Small intestine (tissue), 7 donors: ENCODE results near the gene FAM234B. TPM values are rescaled to one million over a fixed set of nuclear protein-coding genes. Genes with fewer than 3 reads are reported as not detected.

Experiments
- DNase-seq, 2 donors: peaks; one replicate each; pipeline versions ENCODE4 v3.0.0 to v3.0.0-alpha.2; 2013
- FAIRE-seq: peaks from 2 replicates; lab custom pipeline; 2012; peaks lifted over from hg19 to GRCh38; lab: Jason Lieb, UNC
- H3K27ac ChIP-seq, 3 donors: one replicate each; pipeline ENCODE4 v1.5.1; 2013; ENCODE audit warnings: low read length in 2 of 3, mild to moderate bottlenecking in 2 of 3, control low read depth in 1 of 3, inconsistent platforms in 1 of 3, low read depth in 1 of 3, moderate library complexity in 1 of 3
- H3K27me3 ChIP-seq, 3 donors: one replicate each; pipeline ENCODE4 v1.6.1; 2013; ENCODE audit warnings: low read length in 3 of 3, inconsistent platforms in 1 of 3; ENCODE audit not compliant: control insufficient read depth in 3 of 3, insufficient read depth in 3 of 3
- H3K36me3 ChIP-seq, 3 donors: one replicate each; pipeline ENCODE4 v1.6.1; 2013; ENCODE audit warnings: low read length in 3 of 3, inconsistent platforms in 1 of 3, low read depth in 1 of 3, mild to moderate bottlenecking in 1 of 3, moderate library complexity in 1 of 3; ENCODE audit not compliant: control insufficient read depth in 3 of 3, insufficient read depth in 2 of 3
- H3K4me1 ChIP-seq, 3 donors: one replicate each; pipeline ENCODE4 v1.6.1; 2013; ENCODE audit warnings: low read length in 2 of 3, inconsistent platforms in 1 of 3, low read depth in 1 of 3, mild to moderate bottlenecking in 1 of 3, moderate library complexity in 1 of 3; ENCODE audit not compliant: control insufficient read depth in 3 of 3, insufficient read depth in 2 of 3
- H3K4me3 ChIP-seq, 3 donors: one replicate each; pipeline ENCODE4 v1.5.1; 2013; ENCODE audit warnings: low read length in 3 of 3, control low read depth in 1 of 3, inconsistent platforms in 1 of 3, low read depth in 1 of 3, mild to moderate bottlenecking in 1 of 3, moderate library complexity in 1 of 3
- H3K9me3 ChIP-seq, 2 donors: one replicate each; pipeline ENCODE4 v1.6.1; 2013; ENCODE audit warnings: low read depth in 1 of 2, low read length in 1 of 2; ENCODE audit not compliant: control insufficient read depth in 2 of 2, insufficient read depth in 1 of 2
- WGBS, 3 donors: extraction: QIAGEN DNeasy Blood & Tissue Kit; methylation state at CpG; one replicate each; pipeline ENCODE4 v1.1.7; 2013; 5-methylcytosine and 5-hydroxymethylcytosine counted together
- polyA plus RNA-seq, 4 donors: library from polyadenylated mRNA; stranded (reverse) in 3 of 4; unstranded in 1 of 4; fragments of 200-250 nt in 3 of 4; fragments of 120-200 nt in 1 of 4; gene quantifications; one replicate each; pipeline versions ENCODE4 v1.2.1 to v1.2.3, GENCODE V29; 2013
- donor health status: healthy with polysubstance abuse.
- donor health status: control.
- donor health status: control.
- donor health status: Bipolar disorder and iron deficiency.
- donor health status: healthy.

The FAM234B gene
- polyA plus RNA-seq, 4 donors = 0.45 to 7.8 (median 1.4) TPM

DNA sequence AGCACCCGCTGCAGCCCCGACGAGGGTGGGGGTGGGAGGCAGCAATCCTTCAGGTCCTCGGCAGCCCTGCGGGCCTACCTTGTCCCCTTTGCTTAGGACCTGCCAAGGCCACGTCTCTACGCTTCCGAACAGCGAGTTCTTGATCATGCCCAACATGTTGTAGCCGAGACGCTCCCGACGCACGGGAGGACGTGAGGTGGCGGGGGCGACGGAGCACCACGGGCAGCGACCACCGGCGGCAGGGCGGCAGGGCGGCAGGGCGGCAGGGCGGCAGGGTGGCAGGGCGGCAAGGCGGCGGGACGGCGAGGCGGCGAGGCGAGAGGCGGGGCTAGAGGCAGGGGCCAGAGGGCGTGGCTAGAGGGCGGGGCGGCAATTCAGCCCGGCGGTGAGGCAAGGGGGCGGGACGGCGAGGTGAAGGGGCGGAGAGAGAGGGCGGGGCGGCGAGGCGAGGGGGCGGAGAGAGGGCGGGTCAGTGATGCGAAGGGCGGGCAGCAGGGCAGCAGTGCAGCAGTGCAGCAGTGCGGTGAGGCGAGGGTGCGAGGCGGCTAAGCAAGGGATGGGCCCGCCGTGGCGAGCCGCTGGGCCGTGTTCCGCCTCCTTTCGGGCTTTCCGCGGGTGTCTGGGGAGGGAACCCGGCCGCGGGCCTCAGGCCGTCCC lies 44.1 kb upstream of the FAM234B start, which contains the start of gene HEBP1:
TSS of gene HEBP1 (minus strand) at position 307 of the 657 bp plus-strand sequence. CDS start at position 156, 151 bp downstream.
- H3K4me1 ChIP-seq = peaks cover 6 to 15% (median 6%) of the 10 kb centered on the region in 3 donors
- H3K27ac ChIP-seq = peak within 1 kb of the TSS; percentile 89 to 94 (median 91)
- H3K9me3 ChIP-seq = no peaks in the 10 kb centered on the region
- peaks cover 0 to 14% (median 0%) of the 10 kb centered on the region in 3 donors for H3K36me3 ChIP-seq
- no peaks in the 10 kb centered on the region for H3K27me3 ChIP-seq
- H3K4me3 ChIP-seq = peak within 1 kb of the TSS; percentile 68 to 93 (median 83)
- FAIRE-seq (no peak), DNase-seq (peak; percentile 90 to 96)
- 0 to 1% (median 0%) methylated on average over 43 to 69 of the region's 69 CpGs for WGBS, 3 donors

DNA sequence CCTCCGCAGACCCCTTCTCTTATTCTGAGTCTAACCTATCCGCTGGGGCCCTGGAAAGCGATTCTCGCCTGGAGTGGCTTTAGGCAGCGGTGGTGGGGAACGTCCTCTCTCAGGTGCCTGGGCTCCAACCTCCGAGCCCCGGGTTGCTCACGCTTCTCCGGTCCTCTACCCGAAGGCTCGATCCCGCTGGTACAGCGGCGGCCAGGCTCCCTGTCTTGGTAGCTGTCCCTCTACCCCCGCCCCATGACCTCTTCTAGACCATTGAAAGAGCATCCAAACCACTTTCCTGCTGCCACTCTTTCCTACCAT lies 43.6 kb upstream of the FAM234B start:
- Histone ChIP-seq H3K9me3 (no peaks in the 10 kb centered on the region), H3K4me3 (peak overlapping the region; percentile 42 to 93 (median 83)), H3K27me3 (no peaks in the 10 kb centered on the region), H3K27ac (peak overlapping the region; percentile 89 to 94 (median 91)), H3K36me3 (peaks cover 0 to 17% (median 0%) of the 10 kb centered on the region in 3 donors), H3K4me1 (peaks cover 4 to 15% (median 6%) of the 10 kb centered on the region in 3 donors)
- no peak for DNase-seq
- no peak for FAIRE-seq
- WGBS, 3 donors = 0 to 2% (median 1%) methylated on average over 15 to 16 of the region's 16 CpGs

DNA sequence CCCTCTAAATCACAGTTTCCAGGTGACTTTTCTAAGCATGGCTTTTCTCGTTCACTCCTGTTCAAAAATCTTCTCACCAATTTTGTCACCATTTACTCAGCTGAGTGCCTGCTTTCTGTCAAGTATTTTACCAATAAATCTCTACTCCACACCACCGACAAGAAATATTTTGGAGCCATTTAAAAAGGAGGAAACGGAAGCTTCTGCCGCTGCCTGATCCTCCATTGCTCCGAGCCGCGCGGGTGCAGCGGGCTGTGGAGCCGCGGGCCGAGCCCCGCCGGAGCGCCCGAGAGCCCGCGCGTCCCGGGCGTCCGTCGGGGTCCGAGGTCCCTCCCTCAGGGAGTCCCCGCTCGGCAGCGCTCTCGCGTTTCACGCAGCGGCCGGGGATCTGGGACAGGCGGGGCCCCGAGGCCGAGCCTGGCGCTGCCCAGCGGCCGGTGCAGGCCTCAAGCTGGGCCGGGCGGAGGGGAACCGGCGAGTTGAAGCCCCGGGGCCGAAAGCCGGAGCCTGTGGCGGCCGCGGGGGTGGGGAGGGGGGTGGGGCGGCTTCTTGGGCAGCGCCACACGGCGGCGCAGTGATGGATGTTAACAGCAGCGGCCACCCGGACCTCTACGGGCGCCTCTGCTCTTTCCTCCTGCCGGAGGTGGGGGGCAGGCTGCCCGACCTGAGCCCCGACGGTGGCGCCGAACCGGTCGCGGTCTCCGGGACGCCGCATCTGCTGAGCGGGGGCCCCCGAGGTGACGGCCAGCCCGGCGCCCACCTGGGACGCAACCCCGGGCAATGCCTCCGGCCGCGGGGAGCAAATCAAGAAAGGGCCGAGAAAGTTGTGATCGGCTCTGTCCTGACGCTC lies 43.0 kb upstream of the FAM234B start:
- DNase-seq (peak; percentile 55 to 80), FAIRE-seq (no peak)
- 1 to 2% (median 1%) methylated on average over 57 to 82 of the region's 82 CpGs for WGBS, 3 donors
- peak overlapping the region; percentile 89 to 94 (median 91) for H3K27ac ChIP-seq
- H3K9me3 ChIP-seq = no peaks in the 10 kb centered on the region
- no peaks in the 10 kb centered on the region for H3K27me3 ChIP-seq
- H3K4me1 ChIP-seq = peaks cover 4 to 15% (median 6%) of the 10 kb centered on the region in 3 donors
- H3K4me3 ChIP-seq = peak overlapping the region; percentile 68 to 93 (median 83)
- peaks cover 0 to 16% (median 0%) of the 10 kb centered on the region in 3 donors for H3K36me3 ChIP-seq

DNA sequence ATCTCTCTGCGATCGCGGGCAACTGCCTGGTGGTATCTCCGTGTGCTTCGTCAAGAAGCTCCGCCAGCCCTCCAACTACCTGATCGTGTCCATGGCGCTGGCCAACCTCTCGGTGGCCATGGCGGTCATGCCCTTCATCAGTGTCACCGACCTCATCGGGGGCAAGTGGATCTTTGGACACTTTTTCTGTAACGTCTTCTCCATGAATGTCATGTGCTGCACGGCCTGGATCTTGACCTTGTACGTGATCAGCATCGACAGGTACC lies 42.5 kb upstream of the FAM234B start:
- Histone ChIP-seq H3K9me3 (no peaks in the 10 kb centered on the region), H3K4me1 (peaks cover 5 to 15% (median 6%) of the 10 kb centered on the region in 3 donors), H3K36me3 (peaks cover 0 to 13% (median 0%) of the 10 kb centered on the region in 3 donors), H3K27me3 (no peaks in the 10 kb centered on the region), H3K27ac (peak overlapping the region; percentile 89 to 94 (median 91)), H3K4me3 (peak overlapping the region in 2 of 3 donors; percentile 83 to 93)
- FAIRE-seq = no peak
- DNase-seq = no peak
- WGBS, 3 donors = 55 to 70% (median 56%) methylated on average over 14 to 16 of the region's 16 CpGs

DNA sequence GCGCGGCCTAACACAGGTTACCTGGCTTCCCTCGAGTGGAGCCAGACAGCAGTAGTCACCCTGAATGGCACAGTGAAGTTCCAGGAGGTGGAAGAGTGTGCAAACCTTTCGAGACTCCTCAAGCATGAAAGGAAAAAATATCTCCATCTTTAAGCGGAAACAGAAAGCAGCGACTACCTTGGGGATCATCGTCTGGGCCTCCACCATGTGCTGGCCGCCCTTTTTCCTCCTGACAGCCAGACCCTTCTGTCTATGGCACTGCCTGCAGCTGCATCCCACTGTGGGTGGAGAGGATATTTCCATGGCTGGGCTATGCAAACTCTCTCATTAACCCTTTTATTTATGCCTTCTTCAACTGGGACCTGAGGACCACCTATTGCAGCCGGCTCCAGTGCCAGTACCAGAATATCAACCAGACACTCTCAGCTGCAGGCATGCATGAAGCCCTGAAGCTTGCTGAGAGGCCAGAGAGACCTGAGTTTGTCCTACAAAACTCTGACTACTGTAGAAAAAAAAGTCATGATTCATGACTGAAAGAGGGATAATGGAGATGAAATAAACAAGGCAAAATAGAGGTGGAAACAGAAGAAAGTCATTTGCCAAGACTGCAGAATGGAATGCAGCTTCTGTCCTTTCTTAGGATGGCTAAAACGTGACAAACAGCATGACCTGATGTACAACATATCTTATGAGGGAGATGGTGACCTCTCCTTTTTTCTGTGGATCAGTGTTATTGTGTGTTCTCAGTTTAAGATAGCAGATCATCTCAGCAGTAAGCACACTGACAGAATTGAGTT lies 41.7 kb upstream of the FAM234B start:
- H3K9me3 ChIP-seq = no peaks in the 10 kb centered on the region
- 95 to 97% (median 97%) methylated on average over 10 of the region's 10 CpGs for WGBS, 3 donors
- no peaks in the 10 kb centered on the region for H3K27me3 ChIP-seq
- no peak overlapping the region for H3K27ac ChIP-seq
- H3K4me1 ChIP-seq = peaks cover 5 to 9% (median 6%) of the 10 kb centered on the region in 3 donors
- peaks cover 0 to 10% (median 0%) of the 10 kb centered on the region in 3 donors for H3K36me3 ChIP-seq
- FAIRE-seq (no peak), DNase-seq (no peak)
- H3K4me3 ChIP-seq = no peak overlapping the region

DNA sequence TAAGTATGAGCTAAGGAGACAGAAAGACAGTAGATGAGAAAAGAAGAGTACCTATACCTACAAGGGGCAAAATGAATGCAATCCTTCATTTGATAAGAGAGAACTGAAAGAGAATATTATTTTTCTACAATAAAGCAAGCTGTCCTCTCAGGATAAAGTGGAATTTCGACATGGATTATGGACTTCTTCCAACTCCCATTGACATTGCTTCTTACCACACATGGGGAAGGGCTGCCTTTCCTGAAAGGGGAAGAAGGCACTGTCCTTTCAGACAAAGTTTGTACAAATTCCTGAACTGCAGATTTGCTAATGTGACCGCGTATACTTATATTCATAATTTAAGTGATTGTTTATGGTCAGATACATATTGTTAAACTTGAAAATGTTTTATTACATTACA lies 39.8 kb upstream of the FAM234B start:
- H3K36me3 ChIP-seq = peaks cover 0 to 6% (median 0%) of the 10 kb centered on the region in 3 donors
- FAIRE-seq (no peak), DNase-seq (no peak)
- no peak overlapping the region for H3K4me3 ChIP-seq
- 73 to 78% (median 74%) methylated on average over 3 of the region's 3 CpGs for WGBS, 3 donors
- H3K27me3 ChIP-seq = no peaks in the 10 kb centered on the region
- H3K9me3 ChIP-seq = no peaks in the 10 kb centered on the region
- peaks cover 0 to 6% (median 5%) of the 10 kb centered on the region in 3 donors for H3K4me1 ChIP-seq
- H3K27ac ChIP-seq = no peak overlapping the region

DNA sequence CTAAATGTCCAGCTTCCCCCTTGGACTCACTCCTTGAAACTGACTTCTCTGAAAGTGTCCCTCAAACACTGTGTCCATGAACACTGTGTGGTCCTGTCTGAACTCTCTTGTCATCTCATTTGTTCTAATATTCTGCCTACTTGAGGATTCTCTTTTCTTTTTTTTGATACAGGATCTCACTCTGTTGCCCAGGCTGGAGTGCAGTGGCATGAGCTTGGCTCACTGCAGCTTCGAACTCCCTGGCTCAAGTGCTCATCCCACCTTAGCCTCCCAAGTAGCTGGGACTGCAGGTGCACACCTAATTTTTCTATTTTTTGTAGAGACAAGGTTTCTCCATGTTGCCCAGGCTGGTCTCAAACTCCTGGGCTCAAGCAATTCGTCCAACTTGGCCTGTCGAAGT lies 39.2 kb upstream of the FAM234B start:
- WGBS, 3 donors = 16 to 73% (median 38%) methylated on average over 3 of the region's 3 CpGs
- no peaks in the 10 kb centered on the region for H3K9me3 ChIP-seq
- H3K27me3 ChIP-seq = no peaks in the 10 kb centered on the region
- peaks cover 0 to 6% (median 5%) of the 10 kb centered on the region in 3 donors for H3K4me1 ChIP-seq
- H3K4me3 ChIP-seq = no peak overlapping the region
- peaks cover 0 to 6% (median 0%) of the 10 kb centered on the region in 3 donors for H3K36me3 ChIP-seq
- DNase-seq = no peak
- no peak for FAIRE-seq
- no peak overlapping the region for H3K27ac ChIP-seq

DNA sequence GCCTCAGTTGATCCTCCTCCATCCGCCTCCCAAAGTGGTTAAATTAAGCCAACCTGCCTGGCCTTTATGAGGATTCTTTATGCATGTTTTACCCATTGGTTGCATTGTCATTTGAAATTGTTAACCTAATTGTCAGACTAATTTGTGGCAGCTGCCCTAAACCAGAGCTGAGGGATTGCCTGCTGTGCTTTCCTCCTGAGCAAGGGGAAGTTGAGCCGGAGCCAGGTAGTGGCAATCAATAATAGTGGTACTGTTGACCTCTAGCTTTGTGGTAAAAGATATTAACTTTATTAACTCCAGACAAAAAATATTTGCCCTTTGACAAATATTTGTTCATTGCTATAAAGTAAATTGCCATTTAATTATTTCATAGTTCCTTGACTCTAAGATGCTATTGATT lies 38.5 kb upstream of the FAM234B start:
- H3K4me1 ChIP-seq = peaks cover 0 to 6% (median 5%) of the 10 kb centered on the region in 3 donors
- 20 to 55% (median 41%) methylated on average over 2 of the region's 2 CpGs for WGBS, 3 donors
- H3K36me3 ChIP-seq = peaks cover 0 to 6% (median 0%) of the 10 kb centered on the region in 3 donors
- H3K9me3 ChIP-seq = no peaks in the 10 kb centered on the region
- FAIRE-seq (no peak), DNase-seq (peak; percentile 46 to 86)
- H3K4me3 ChIP-seq = no peak overlapping the region
- H3K27me3 ChIP-seq = no peaks in the 10 kb centered on the region
- H3K27ac ChIP-seq = no peak overlapping the region
